Heart left ventricle (tissue), 13 donors: ENCODE measurements around the gene RSPH6A.

ENCODE experiments used
- CTCF ChIP-seq, 12 donors: fragments of 200-600 bp; sonication (generic) in 4 of 12; IDR thresholded peaks; one replicate each; pipeline versions ENCODE4 v1.5.0 to v1.8.0; 2018 to 2022; ENCODE audit warnings: antibody characterized with exemption in 12 of 12, mild to moderate bottlenecking in 5 of 12
- POLR2A ChIP-seq, 2 donors: fragments of 450-650 bp; IDR thresholded peaks; one replicate each; pipeline ENCODE4 v1.6.1; 2017; ENCODE audit warnings: antibody characterized with exemption in 2 of 2, mild to moderate bottlenecking in 2 of 2, moderate library complexity in 2 of 2
- donor health status: ischemic (EF 13 %, LVEDD 7.1; RV severe dilation, severe dysfunction).
- donor health status: DM: no; HTN: yes; CAD: no.
- donor health status: DM: no; HTN: no; CAD: no.
- donor health status: ischemic (EF 25% LVEDD 6.9; RV normal size, moderate dysfunction).
- donor health status: ischemic (EF 25% LVEDD 5.7; RV mildly dilated, moderate dysfunction).
- donor health status: ischemic (EF 35%, LVEDD 5.7; RV mildly dilated, moderate dysfunction).
- donor health status: nonischemic (EF 11% LVEDD 7.7; RV severe dilation, severe dysfunction).
- donor health status: DM: yes; HTN: yes; CAD: no.
- donor health status: PGD.
- donor health status: ischemic (EF 29% LVEDD 5.4; RV normal size, mild dysfunction).
- donor health status: nonischemic (EF 23%, LVEDD 6.1; RV moderate dilation, normal function).

GRCh38 chr19:45815481-45816216 lies 541 bp upstream of the RSPH6A start:
- TF ChIP-seq CTCF (IDR thresholded peaks at IDR 0.05) (no peak), POLR2A (IDR thresholded peaks at IDR 0.05) (no peak)
